Cardiac fibroblast (primary cell): ENCODE data around the gene EFNB2.

Experiments
- DNase-seq, 2 donors: peaks; one replicate each; pipeline versions ENCODE4 v3.0.0 to v3.0.0-alpha.2; 2010; ENCODE audit warnings: low read depth in 2 of 2
- H3K4me3 ChIP-seq, 2 donors: replicated peaks in 1 of 2; 1 replicate in 1 of 2; 2 replicates in 1 of 2; pipeline ENCODE4 v1.5.1; 2011; ENCODE audit warnings: low read depth in 2 of 2, low read length in 2 of 2, mild to moderate bottlenecking in 2 of 2, moderate library complexity in 1 of 2
- CTCF ChIP-seq: IDR thresholded peaks from one replicate; pipeline ENCODE4 v1.5.1; 2011; ENCODE audit warnings: low read depth, mild to moderate bottlenecking, low read length, inconsistent platforms

The EFNB2 gene

GRCh38 chr13:106484537-106485193 is 50.8 kb downstream of the EFNB2 start:
- no peak for TF ChIP-seq CTCF
- DNase-seq, result peak; percentile 45 to 82
- peak overlapping the region; percentile 1 to 3 for H3K4me3 ChIP-seq

GRCh38 chr13:106484084-106484483 is 51.4 kb downstream of the EFNB2 start:
- no peak for DNase-seq
- no peak overlapping the region for H3K4me3 ChIP-seq
- TF ChIP-seq CTCF, result no peak

- TF ChIP-seq CTCF, result no peak
- H3K4me3 ChIP-seq, result no peak overlapping the region
- DNase-seq, result no peak
Measured at GRCh38 chr13:106481919-106482318, 53.5 kb downstream of the EFNB2 start.

- no peak overlapping the region for H3K4me3 ChIP-seq
Measured at GRCh38 chr13:106480351-106480910, 55.0 kb downstream of the EFNB2 start.

GRCh38 chr13:106479929-106480328 is 55.5 kb downstream of the EFNB2 start:
- no peak overlapping the region for H3K4me3 ChIP-seq
- DNase-seq, result no peak
- TF ChIP-seq CTCF, result no peak

More at GRCh38 chr13:106480351-106480910, 55.0 kb downstream of the EFNB2 start:
- no peak for TF ChIP-seq CTCF
- peak in 1 of 2 donors; percentile 34 for DNase-seq

GRCh38 chr13:106478116-106478515 is 57.3 kb downstream of the EFNB2 start:
- TF ChIP-seq CTCF, result no peak
- DNase-seq, result no peak
- no peak overlapping the region for H3K4me3 ChIP-seq
